Upper lobe of left lung (tissue), 6 donors: ENCODE results near the gene LAMC1. TPM values are rescaled to one million over a fixed set of nuclear protein-coding genes. Genes with fewer than 3 reads are reported as not detected.
A peak's percentile ranks its signal among the peaks of the same experiment; 100 is the strongest.

Experiments
- ATAC-seq, 2 donors: fragments of 200-7000 bp; cut with Tn5 transposase; one replicate each; pipeline ENCODE4 v1.9.1; 2022; ENCODE audit warnings: mild to moderate bottlenecking in 2 of 2, moderate library complexity in 2 of 2; ENCODE audit not compliant: low FRiP score in 2 of 2
- DNase-seq, 2 donors: peaks; one replicate each; pipeline ENCODE4 v3.0.0-alpha.2; 2019 to 2020
- H3K27ac ChIP-seq, 4 donors: fragments of 200-600 bp; sonication (generic); one replicate each; pipeline ENCODE4 v1.5.1; 2016 to 2019
- H3K27me3 ChIP-seq, 4 donors: fragments of 200-600 bp; sonication (generic); one replicate each; pipeline ENCODE4 v1.5.1; 2017 to 2019
- H3K36me3 ChIP-seq, 4 donors: fragments of 200-600 bp; sonication (generic); one replicate each; pipeline ENCODE4 v1.5.1; 2016 to 2019
- H3K4me1 ChIP-seq, 4 donors: fragments of 200-600 bp; sonication (generic); one replicate each; pipeline ENCODE4 v1.5.1; 2018 to 2019
- H3K4me3 ChIP-seq, 4 donors: fragments of 200-600 bp; sonication (generic); one replicate each; pipeline ENCODE4 v1.5.1; 2017 to 2019; ENCODE audit warnings: mild to moderate bottlenecking in 2 of 4, moderate library complexity in 1 of 4
- H3K9me3 ChIP-seq, 4 donors: fragments of 200-600 bp; sonication (generic); one replicate each; pipeline ENCODE4 v1.5.1; 2018 to 2019
- CTCF ChIP-seq, 6 experiments: fragments of 450-650 bp in 4 of 6; fragments of 200-600 bp in 2 of 6; sonication (generic) in 2 of 6; IDR thresholded peaks; one replicate each; pipeline ENCODE4 v1.5.1; 2016 to 2019; ENCODE audit warnings: antibody characterized with exemption in 6 of 6
- EP300 ChIP-seq, 4 donors: sonication (generic); formaldehyde crosslinking; IDR thresholded peaks; one replicate each; pipeline ENCODE4 v1.5.1; 2017; ENCODE audit warnings: antibody characterized with exemption in 4 of 4, control low read depth in 2 of 4
- POLR2A ChIP-seq, 4 donors: fragments of 450-650 bp; IDR thresholded peaks; one replicate each; pipeline ENCODE4 v1.5.1; 2016 to 2017; ENCODE audit warnings: antibody characterized with exemption in 4 of 4, mild to moderate bottlenecking in 2 of 4
- POLR2AphosphoS5 ChIP-seq, 2 donors: sonication (generic); formaldehyde crosslinking; IDR thresholded peaks; one replicate each; pipeline ENCODE4 v1.5.1; 2017; ENCODE audit warnings: antibody characterized with exemption in 2 of 2
- WGBS, 2 donors: methylation state at CpG; one replicate each; pipeline ENCODE4 v1.1.5; 2017 to 2018; 5-methylcytosine and 5-hydroxymethylcytosine counted together
- total RNA-seq, 6 donors: library from RNA; depleted of rRNA in 4 of 6; stranded (reverse); fragments of >200 nt in 4 of 6; gene quantifications; one replicate each; pipeline versions ENCODE4 v1.1.0 to v1.2.1, GENCODE V29; 2016 to 2021
- donor health status: DM: no; HTN: no; CAD: no; lungs with moderate emphysema.
- donor health status: DM: no; HTN: yes; CAD: no; lungs with severe emphysema.

The LAMC1 gene
- total RNA-seq, 6 donors from 2014 or later, result 92.0 to 232 (median 134) TPM

GRCh38 chr1:183019139-183019740, 4.0 kb upstream of the LAMC1 start:
- WGBS, 2 donors, result 25 to 32% methylated on average over 3 of the region's 3 CpGs
- Histone ChIP-seq H3K4me1 (peaks cover 0 to 14% (median 12%) of the 10 kb centered on the region in 4 donors), H3K36me3 (no peaks in the 10 kb centered on the region), H3K27me3 (peaks cover 0 to 6% (median 0%) of the 10 kb centered on the region in 4 donors), H3K9me3 (no peaks in the 10 kb centered on the region), H3K4me3 (no peak overlapping the region), H3K27ac (peak overlapping the region in 1 of 4 donors; percentile 7)
- ATAC-seq (no peak), DNase-seq (no peak)
- TF ChIP-seq POLR2AphosphoS5 (IDR thresholded peaks at IDR 0.05), result no peak

GRCh38 chr1:183019860-183020259, 3.4 kb upstream of the LAMC1 start:
- Histone ChIP-seq H3K4me1 (peaks cover 0 to 20% (median 13%) of the 10 kb centered on the region in 4 donors), H3K27ac (no peak overlapping the region), H3K36me3 (no peaks in the 10 kb centered on the region), H3K9me3 (no peaks in the 10 kb centered on the region), H3K4me3 (no peak overlapping the region), H3K27me3 (peaks cover 0 to 6% (median 0%) of the 10 kb centered on the region in 4 donors)
- WGBS, 2 donors, result 28 to 42% methylated on average over 1 of the region's 1 CpG
- TF ChIP-seq POLR2A (IDR thresholded peaks at IDR 0.05) (no peak), CTCF (IDR thresholded peaks at IDR 0.05) (no peak), EP300 (IDR thresholded peaks at IDR 0.05) (no peak), POLR2AphosphoS5 (IDR thresholded peaks at IDR 0.05) (no peak)
- no peak for DNase-seq
- no peak for ATAC-seq

- 71 to 78% methylated on average over 11 of the region's 11 CpGs for WGBS, 2 donors
- no peak for ATAC-seq
- DNase-seq, result no peak
- Histone ChIP-seq H3K4me1 (peaks cover 0 to 20% (median 13%) of the 10 kb centered on the region in 4 donors), H3K4me3 (peak overlapping the region in 3 of 4 donors; percentile 78 to 92 (median 82)), H3K27me3 (peaks cover 0 to 6% (median 0%) of the 10 kb centered on the region in 4 donors), H3K9me3 (no peaks in the 10 kb centered on the region), H3K36me3 (no peaks in the 10 kb centered on the region), H3K27ac (peak overlapping the region; percentile 97 to 99 (median 99))
- TF ChIP-seq POLR2AphosphoS5 (IDR thresholded peaks at IDR 0.05), result no peak
- TF ChIP-seq POLR2A (IDR thresholded peaks at IDR 0.05), result no peak
- TF ChIP-seq CTCF (IDR thresholded peaks at IDR 0.05), result no peak
- TF ChIP-seq EP300 (IDR thresholded peaks at IDR 0.05), result no peak
These were observed 1.6 kb upstream of the LAMC1 start for GRCh38 chr1:183021405-183022201.

- TF ChIP-seq CTCF (IDR thresholded peaks at IDR 0.05) (no peak), POLR2A (IDR thresholded peaks at IDR 0.05) (peak in 3 of 4 donors; percentile 24 to 68 (median 58)), POLR2AphosphoS5 (IDR thresholded peaks at IDR 0.05) (peak; percentile 62 to 70), EP300 (IDR thresholded peaks at IDR 0.05) (peak in 1 of 4 donors; percentile 71)
- no peaks in the 10 kb centered on the region for H3K36me3 ChIP-seq
- peak overlapping the region; percentile 97 to 99 (median 99) for H3K27ac ChIP-seq
- H3K27me3 ChIP-seq, result peaks cover 0 to 6% (median 0%) of the 10 kb centered on the region in 4 donors
- DNase-seq (peak; percentile 84 to 90), ATAC-seq (peak; percentile 79 to 82)
- H3K4me3 ChIP-seq, result peak overlapping the region; percentile 69 to 92 (median 80)
- H3K4me1 ChIP-seq, result peaks cover 2 to 26% (median 13%) of the 10 kb centered on the region in 4 donors
- no peaks in the 10 kb centered on the region for H3K9me3 ChIP-seq
- 3 to 6% methylated on average over 26 to 31 of the region's 57 CpGs for WGBS, 2 donors
These were observed 746 bp upstream of the LAMC1 start for GRCh38 chr1:183022202-183023145.
